Stimulated activated CD8-positive, alpha-beta memory T cell treated with anti-CD3 and anti-CD28 coated beads, Interleukin-15, amount 100 ng/mL, for 24 hours (primary cell): Measurements from ENCODE around the gene DIAPH1.

Source experiments
- DNase-seq: peaks from one replicate; pipeline ENCODE4 v3.0.0-alpha.2; 2020; ENCODE audit warnings: low read depth

The DIAPH1 gene

DNA sequence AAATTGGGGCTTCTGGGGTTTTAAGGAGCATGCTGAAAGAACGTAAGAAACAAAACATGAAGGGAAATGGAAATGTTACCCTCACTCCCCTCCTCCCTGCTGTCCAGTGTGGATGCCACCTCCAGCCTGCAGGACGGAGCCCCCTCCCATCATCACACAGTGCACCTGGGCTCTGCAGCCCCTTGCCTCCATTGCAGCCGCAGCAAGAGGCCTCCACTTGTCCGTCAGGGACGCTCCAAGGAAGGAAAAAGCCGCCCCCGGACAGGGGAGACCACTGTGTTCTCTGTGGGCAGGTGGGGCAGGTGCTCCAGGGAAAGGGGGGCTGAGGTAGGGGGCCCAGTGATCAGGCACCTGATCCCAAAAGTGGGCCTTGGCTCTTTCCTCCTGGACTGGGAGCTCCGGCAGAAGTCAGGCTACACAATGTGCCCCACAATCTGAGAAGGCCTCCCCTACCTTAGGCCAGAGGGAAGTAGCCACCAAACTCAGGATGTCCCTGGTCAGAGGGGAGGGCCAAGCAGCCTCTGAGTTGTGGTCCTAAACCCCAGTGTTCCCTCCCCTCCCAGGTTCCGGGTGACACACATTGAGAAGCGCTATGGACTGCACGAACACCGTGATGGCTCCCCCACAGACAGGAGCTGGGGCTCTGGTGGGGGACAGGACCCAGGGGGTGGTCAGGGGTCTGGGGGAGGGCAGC lies 20.7 kb upstream of the DIAPH1 start:
- DNase-seq: no peak

DNA sequence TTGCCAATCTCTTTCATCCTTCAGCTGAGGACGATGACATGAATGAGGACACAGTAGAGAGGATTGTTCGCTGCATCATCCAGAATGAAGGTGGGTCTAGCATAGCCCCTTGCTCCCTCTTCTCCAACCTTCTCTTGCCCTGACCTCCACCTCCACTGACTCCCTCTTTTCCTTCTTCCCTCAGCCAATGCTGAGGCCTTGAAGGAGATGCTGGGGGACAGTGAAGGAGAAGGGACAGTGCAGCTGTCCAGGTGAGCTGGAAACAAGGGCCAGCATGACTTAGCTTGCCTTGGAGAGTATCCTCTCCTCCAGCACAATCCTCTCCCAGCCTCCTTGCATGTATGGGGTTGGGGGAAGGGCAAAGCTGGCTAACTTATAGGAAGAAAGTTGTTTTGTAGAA lies 20.0 kb upstream of the DIAPH1 start:
- DNase-seq: no peak

DNA sequence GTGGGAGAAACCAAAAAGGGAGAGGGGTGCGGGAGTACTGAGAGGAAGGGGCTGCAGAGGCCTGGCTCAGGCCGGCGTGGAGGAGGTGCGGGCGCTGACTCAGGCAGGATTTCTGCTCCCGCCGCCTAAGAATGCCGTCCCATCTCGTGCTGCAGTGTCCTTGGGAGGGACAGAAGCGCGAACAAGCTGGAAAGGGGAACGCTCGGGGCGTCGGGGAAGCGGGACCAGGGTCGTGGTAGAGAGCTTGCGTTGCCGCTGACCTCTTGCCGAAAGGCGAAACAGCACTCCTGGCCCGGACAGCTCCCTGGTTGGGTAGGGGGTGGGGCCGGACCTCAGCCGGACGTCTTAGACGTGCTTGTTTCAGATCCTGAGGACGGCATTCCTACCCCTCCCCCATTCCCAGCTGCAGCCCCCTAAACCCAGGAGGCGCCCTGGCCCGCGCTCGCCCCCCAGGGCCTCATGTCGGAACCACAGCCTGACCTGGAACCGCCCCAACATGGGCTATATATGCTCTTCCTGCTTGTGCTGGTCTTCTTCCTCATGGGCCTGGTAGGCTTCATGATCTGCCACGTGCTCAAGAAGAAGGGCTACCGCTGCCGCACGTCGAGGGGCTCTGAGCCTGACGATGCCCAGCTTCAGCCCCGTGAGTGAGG lies 19.1 kb upstream of the DIAPH1 start:
- DNase-seq: peak; percentile 23

DNA sequence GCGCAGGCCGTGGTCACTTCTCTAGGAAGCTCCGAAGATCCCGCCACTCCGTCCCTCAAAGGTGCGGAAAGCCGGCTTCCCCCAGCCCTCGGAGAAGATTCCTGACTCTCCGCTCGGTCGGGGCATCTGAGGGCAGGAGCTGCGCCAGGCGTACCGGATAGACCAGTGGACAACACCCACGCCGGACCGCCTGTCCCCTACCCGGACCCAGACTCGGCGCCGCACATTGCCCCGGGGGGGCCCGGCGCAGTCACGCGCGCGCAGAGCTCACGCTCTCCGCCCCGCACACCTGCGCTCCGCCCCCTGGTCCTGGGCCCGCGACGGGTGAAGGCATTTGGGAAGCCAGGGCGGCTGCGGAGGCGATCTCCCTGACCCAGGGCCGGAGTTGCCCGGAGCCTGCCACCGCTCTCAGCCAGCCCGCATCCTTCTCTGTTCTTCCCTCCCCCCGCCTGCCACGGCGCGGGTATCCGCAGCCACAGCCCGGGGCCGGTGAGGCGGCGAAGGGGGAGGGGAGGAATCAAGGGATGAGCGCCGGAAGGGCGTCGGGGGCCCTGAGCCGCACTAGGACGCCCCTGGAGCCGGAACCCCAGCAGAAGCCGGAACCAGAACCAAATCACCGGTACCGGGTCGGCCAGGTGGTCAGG lies 18.4 kb upstream of the DIAPH1 start:
- DNase-seq: peak; percentile 29

DNA sequence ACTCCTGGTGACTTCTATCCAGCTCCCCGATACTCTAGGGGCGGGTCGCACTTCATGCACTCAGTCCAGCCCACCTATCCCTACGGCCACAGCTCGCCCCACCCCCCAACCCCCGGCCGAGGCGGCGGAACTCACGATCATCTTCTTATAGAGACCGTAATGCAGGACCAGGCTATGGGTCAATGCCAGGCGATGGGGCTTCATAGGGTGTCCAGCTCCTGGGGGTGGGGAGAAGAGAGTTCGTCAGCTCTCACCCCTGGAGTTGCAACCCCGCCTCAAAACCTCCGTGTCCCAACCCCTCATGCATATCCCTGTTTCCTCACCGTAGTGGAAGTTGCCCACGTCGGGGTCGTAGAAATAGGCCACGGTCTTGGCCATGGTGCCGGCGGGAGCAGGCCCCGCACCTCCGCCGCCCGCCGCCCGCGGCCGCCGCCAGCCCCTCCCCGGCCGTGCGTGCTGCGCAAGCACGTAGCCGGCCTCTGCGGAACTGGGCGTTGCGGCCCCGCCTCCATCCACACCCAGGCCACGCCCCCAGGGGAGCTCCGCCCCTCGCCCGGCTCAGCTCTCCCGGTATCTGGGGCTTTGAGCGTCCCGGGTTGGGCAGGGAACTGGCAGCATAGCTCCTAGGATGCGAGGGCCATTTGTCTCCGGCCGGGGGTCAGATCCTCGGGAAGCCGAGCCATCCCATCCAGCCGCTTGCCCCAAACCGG lies 17.8 kb upstream of the DIAPH1 start, which contains the start of the genes HDAC3 and RELL2:
Gene HDAC3 (minus strand): TSS at position 437 of the 710 bp plus-strand sequence. CDS start 59 bp downstream, at position 378.
Gene RELL2 (plus strand): TSS at position 585 of the 710 bp plus-strand sequence. CDS start 1,229 bp downstream, outside the sequence.
- peak; percentile 94 for DNase-seq

DNA sequence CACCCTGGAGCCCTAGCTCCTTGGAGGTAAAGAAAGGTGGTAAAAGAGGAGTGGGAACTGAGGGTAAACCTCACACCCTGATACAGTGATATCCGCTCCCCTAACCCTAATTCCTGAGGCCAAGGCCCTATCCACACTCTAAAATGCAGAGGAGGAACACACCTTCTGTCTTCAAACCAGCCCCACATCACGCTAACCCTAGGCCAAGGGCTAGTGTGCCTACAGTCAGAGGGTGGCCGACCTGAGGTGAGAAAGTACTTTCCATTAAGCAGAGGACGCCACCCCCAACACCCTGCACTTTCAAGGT lies 17.3 kb upstream of the DIAPH1 start:
- DNase-seq: no peak

DNA sequence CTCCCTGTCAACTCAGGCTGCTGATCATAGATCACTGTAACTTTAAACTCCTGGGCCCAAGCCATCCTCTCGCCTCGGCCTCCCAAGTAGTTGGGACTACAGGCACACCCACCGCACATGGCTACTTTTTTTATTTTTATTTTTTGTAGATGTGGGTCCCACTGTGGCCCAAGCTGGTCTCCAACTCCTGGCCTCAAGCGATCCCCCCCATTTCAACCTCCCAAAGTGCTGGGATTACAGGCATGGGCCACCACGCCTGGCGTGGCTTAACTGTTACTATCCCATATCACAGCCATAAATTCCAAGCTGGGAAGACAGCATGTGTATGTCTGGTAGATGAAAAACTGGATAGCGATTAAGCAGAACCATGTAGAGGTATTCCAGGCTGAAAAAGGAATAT lies 16.8 kb upstream of the DIAPH1 start:
- DNase-seq: no peak

DNA sequence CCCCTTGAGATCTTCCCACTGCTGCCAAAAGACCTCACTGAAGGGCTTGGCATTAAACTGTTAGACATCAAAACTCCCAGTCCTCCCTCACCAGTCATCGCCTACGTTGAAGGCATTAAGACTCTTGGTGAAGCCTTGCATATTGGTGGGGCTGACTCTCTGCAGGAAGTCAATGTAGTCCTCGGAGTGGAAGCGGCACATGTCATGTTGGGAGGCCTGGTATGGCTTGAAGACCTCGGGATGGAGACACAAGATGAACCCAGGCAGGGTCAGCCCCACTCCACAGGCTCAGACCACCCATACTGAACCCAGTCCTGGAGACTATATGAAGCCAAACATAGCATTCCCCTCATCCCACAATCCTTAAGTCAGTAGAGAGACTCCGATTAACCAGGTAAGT lies 15.9 kb upstream of the DIAPH1 start:
- no peak for DNase-seq

DNA sequence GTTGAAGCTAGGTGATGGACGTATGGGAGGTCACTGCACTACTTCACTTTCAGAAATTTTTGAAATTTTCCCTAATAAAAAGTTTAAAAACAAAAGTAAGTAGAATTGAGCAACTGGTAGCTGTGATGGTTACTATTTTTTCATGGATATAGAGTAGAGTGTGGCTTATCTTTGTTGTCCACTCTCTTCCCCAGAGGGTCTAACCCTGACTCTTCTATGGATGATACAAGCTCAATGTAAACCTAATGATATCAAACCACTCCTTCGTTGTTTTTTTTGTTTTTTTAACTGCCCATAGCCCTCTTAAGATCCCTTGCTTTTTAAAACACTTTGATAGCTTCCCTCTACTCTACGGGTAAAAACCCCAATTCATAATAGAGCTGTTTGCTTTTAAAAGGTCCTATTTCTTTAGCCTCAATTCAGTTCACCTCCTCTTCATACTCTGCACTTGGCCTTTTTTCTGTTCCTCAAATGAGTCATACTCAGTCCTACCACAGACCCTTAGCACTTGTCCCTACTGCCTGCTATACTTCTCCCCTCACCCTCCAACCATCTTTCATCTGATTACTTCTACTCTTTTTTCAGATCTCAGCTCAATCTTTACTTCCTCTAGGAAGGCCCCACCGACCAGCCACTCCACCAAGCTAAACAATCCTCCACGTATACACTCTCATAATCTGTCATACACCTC lies 15.2 kb upstream of the DIAPH1 start:
- DNase-seq: no peak

DNA sequence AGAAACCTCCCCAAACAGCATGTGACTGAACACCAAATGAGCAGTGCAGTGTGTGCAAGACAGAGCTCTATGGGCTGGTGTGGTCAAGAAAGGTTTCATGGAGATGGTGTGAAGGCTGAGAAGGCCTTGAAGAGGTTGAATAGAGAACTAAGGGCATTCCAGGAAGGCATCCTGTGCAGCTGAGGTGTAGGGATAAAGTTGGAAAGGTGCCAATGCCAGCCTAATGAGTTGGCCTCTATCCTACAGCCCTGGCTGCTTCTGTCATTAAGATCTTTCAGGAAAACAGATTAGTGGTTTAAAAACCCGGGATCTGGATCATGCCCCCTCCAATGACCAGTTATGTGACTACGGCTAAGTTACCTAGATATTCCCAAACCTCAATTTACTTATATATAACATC lies 13.8 kb upstream of the DIAPH1 start:
- DNase-seq: no peak

DNA sequence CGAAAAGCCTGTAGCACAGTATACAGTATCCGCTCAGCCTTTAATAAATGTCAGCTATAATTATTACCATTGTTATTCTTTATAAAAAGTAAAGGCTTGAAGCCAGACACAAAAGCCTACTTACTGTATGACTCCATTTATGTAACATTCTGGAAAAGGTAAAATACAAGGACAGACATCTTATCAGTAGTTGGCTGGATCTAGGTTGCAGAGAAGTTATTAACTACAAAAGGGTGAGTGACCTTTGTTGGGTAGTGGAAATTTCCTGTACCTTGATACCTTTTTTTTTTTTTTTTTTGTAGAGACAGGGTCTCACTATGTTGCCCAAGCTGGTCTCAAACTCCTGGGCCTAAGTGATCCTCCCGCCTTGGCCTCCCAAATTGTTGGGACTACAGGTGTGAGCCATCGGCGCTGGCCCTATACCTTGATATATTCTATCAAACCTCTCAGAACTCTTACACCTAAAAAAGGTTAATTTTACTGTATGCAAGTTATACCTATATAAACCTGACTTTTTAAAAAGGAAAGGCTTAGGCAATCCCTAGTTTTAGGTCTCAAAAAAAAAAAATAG lies 11.9 kb upstream of the DIAPH1 start:
- no peak for DNase-seq

DNA sequence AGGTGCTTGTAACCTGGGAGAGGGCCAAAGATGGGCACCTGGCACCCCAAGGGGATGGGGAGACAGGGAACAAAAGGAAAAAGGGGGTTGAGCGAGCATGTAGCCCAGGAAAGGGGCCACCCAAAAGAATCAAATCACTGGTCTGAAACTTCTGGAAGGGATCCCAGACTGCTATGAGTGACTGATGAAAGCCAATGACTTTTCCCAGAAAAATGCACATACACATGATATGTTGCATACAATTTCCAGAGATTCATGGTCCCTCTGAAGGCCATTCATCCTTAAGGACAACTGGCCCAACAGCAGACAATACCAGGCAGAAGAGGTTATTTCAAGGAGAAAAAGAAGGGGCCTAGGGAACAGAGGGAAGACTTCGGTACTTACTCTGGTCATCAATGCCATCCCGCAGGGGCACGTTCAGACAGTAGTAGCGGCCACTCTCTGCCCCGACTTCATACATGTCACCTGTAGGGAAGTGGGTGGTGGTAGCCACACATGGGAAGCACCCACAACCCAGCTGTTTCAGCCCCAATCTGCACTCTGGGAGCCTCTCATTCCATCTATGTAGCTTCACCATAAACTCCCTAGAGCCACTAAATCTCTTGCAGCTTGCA lies 9.5 kb upstream of the DIAPH1 start:
- DNase-seq: no peak

DNA sequence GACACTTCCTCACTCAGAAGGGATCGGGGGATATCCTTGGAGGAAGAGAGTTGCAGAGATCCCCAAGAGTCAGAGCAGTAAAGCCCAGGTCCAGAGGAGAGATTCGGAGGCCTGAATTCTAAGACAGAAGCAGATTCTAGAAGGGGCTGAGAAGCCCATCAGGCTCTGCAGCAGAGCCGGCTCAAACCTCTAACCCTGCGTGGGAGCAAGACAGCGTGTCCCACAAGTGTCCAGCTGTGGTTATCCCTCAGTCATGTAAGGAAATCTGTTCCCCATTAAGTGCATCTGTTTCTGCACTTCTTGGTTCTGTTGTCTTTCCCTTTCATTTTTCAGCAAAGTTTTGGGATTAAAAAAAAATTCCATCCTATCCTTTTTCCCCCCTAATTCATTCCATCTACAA lies 4.8 kb upstream of the DIAPH1 start:
- DNase-seq: no peak

DNA sequence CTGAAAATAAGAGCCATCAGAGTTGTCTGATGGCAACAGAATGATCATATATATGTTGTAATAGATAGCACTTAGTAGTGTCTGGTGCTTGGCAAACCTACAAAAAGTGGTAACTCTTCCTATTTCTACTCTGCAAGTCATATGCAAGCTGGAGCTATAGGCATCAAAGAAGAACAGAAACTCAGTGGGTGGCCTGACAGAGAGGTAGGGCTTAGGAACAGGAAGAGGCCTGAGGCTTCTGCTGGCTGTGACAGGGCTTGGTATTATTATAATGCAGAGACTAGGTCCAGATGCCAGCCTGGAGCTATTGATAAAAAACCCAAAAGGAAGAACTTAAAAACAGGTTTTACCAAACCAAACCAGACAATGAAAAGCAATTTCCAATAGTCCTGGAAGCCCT lies 4.4 kb upstream of the DIAPH1 start:
- no peak for DNase-seq

DNA sequence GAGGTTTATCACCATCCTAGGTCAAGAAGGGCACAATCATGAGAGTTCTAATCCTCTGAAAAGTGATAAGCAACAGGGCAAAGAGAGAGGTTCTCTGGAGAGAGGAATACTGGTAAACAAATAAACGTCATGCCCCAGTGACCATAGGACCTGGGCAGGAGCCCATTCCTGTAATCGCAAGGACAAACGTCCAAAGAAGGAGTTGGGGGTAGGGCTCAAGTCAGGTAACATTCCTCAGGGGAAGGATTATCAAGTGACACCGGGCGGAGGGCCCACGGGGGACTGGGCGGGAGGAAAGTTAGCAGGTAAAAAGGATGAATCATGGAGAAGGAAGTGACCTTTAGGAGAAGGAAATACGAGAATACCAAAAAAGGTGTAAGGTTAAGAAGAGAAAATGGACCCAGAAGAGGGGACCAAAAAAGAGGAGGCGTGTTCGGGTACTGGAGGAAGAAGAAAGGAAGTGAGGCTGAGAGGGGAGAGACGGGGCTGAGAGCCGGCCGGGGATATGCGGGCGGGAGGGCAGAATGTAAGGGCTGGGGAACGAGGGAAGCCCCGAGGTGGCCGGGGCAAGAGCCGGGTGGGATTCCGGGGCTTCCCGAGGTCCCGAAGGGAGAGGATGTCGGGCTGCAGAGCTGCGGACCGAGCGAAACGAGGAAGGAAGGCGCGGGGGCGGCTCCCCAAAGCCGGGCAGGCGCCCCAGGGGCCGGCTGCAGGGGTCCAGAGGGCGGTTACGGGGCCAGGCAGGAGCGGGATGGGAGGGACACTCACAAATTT lies 583 bp downstream of the DIAPH1 start:
- DNase-seq: no peak

DNA sequence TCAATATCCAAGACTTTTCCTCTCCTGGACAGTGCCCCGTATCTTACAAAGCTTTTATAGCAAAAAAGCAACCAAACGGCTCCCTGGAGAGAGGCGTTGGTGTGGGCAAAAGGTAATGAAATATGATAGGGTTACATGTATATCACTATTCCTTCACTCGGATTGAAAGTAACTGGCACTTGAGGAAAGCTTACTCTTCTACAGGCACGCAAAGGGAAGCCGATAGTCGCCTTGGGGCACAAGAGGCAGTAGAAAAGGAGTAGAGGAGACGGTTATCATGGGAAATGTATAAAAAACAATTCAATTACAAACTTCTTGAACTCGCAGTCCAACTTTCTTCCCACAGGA lies 1.1 kb downstream of the DIAPH1 start:
- DNase-seq: no peak

DNA sequence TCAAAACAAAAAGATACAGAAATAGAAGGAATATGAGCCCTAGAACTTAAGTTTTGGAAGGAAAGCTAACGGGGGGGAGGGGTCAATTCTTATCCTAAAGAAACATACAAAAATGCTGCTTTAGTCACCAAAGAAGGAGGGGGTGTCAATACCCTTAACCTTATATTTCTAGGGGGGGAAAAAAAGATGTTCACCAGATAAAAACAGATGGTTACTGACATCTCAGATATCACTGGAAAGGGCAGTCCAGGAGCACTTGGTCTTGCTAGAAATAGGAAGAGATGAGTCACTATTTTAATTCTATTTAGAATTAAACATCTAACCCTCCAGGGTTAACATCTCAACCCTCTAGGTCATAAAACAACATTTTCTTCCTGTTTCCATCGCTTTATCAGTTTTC lies 1.7 kb downstream of the DIAPH1 start:
- DNase-seq: no peak

DNA sequence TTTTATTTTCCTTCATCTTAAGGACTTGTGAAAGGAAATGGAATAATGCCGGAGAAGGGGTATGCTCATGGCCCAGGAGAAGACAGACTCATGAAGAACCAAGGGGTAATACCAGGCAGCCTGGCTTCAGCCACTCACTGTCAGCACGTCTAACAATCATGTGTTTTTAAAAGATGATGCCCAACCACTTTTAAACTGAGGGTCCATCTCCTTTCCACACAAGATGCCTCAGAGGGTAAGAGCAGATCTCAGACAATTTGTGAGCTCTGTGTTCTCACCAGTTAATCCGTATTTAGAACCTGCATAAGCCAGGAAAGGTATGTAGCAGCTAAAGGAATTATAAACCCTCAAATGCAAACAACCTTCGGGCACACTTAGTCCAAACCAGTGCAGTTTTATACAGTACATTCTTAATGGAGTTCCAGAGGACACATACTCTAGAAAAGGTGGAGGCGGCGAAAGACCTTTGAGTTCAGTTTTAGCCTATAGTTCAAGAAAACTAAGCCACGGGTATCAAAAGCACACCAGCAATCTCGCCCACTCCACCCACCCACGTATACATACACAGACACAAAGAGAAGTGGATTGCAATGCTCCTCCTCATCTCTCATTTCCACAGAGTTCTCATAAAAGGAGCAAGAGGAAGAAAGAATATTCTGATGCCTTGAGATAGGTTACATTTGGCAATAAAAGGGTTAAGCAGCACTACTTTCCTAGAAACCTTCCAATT lies 2.6 kb downstream of the DIAPH1 start:
- DNase-seq: no peak

DNA sequence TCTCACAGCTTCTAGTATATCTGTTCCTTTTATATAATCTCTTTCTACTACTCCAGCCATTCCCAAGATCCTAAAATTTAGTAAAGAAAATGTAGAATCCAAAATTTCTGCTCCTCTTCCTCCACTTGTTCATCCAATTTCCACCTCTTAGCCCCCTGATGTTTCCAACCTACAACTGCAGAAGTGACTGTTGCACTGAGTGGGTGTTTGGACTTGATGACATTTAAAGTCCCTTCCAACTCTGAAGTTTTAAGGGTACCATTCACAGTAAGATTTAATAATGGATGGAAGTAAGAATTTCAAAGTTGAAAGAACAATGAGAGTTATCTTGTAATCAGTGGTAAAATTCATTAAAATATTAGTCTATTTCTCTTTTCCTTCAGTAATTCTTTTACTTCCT lies 5.5 kb downstream of the DIAPH1 start:
- no peak for DNase-seq

DNA sequence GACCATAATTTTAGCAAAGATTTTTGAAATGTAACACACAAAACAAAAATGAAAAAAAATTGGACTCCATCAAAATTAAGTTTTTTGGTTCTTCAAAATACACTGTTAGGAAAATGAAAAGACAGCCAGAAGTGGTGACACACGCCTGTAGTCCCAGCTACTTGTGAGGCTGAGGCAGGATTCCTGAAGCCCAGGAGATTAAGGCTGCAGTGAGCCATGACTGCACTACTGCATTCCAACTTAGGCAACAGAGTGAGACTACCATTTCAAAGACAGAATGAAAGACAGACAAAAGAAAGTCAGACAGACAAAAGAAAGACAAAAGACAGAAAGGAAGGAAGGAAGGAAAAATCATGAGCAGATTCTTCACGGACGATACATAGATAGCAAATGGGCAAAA lies 7.5 kb downstream of the DIAPH1 start:
- DNase-seq: no peak
